GM21390 (cell line): ENCODE measurements around the gene KEAP1.
"Not testable (repeated sequence)": the region's sequence is repeated elsewhere in the genome, so short reads cannot be mapped to it uniquely, and the experiment has no call there.

Source experiments
- ATAC-seq: cut with Tn5 transposase; IDR thresholded peaks from one replicate; pipeline ENCODE4 v1.9.1; 2021; ENCODE audit not compliant: unreplicated experiment

The KEAP1 gene

DNA sequence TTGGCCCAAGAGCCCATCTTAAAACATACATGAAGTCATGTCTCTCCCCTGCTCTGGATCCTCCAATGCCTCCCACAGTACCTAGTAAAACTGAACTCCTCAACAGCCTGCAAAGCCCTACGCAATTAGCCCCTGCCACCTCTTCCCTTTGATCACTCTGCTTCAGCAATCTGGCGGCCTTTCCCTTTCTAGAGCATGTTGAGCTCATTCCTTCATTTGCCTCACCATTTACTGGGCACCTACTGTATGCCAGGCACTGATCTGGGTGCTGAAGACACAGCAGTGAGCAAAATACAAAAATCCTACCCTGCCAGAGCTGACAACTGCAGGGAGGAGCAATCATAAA, 2.9 kb downstream of the KEAP1 start:
- ATAC-seq: no peak

GRCh38 chr19:10499550-10500246, 3.5 kb downstream of the KEAP1 start:
- ATAC-seq: no peak

- no peak for ATAC-seq
These were observed 5.8 kb downstream of the KEAP1 start for GRCh38 chr19:10497371-10497770.

DNA sequence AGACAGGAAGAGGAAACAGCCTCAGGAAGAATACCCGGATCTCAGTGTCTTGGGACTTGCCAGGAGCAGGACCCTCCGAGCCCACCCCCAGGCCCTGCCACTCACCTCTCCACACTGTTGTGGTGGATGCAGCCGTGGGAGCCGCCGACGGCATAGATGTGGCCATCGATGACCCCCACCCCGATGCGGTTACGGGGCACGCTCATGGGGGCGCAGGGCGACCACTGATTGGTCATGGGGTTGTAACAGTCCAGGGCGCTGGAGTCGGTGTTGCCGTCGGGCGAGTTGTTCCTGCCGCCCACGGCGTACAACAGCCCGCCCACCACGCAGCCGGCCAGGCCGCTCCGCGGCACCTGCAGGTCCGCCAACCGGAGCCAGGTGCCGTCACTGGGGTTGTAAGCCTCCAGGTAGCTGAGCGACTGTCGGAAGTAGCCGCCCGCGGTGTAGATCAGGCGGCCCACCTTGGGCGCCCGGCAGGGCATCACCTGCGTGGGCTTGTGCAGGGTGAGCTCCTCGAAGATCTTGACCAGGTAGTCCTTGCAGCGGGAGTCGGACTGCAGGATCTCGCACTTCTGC, 11.6 kb downstream of the KEAP1 start:
- ATAC-seq: no peak

- ATAC-seq: no peak
These were observed 16.6 kb downstream of the KEAP1 start for GRCh38 chr19:10486551-10486950.

GRCh38 chr19:10478903-10479384, 24.2 kb downstream of the KEAP1 start:
- ATAC-seq: no peak

DNA sequence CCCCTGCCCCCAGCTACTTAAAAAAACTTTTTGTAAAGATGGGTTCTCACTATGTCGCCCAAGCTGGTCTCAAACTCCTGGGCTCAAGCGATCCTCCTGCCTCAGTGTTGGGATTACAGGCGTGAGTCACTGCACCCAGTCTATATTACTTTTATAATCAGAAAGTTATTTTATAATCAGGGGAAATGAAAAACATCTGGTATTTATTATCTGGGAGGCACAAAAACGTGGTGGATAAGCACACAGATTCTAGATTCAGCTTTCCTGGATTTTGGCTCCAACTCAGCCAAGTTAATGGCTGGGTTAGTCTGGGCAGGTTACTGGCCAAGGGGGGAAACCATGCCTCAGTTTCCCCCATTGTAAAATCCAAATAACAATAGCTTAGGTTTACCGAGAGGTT, 24.7 kb downstream of the KEAP1 start:
- ATAC-seq: no peak

DNA sequence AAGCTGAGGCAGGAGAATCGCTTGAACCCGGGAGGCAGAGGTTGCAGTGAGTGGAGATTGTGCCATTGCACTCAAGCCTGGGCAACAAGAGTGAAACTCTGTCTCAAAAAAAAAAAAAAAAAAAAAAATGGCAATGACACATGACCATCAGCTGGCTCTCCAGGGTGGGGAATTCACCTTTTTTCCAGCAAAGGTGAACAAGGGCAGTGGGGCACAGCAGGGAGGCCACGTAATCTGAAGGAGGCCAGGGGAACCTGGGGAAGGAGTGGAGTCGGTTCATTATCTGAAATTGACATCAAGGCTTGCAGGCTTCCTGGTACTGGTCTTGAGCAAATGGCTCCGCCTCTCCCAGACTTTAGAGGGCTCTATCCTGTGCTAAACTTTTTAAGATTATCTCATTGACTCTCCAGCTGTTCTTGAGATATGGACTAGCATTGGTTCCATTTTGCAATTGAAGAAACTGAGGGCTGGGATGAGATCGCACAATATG, 28.1 kb downstream of the KEAP1 start:
- no peak for ATAC-seq

- no peak for ATAC-seq
These were observed 30.0 kb downstream of the KEAP1 start for GRCh38 chr19:10473192-10473591.

- ATAC-seq: no peak
These were observed 31.2 kb downstream of the KEAP1 start for GRCh38 chr19:10471909-10472308.

DNA sequence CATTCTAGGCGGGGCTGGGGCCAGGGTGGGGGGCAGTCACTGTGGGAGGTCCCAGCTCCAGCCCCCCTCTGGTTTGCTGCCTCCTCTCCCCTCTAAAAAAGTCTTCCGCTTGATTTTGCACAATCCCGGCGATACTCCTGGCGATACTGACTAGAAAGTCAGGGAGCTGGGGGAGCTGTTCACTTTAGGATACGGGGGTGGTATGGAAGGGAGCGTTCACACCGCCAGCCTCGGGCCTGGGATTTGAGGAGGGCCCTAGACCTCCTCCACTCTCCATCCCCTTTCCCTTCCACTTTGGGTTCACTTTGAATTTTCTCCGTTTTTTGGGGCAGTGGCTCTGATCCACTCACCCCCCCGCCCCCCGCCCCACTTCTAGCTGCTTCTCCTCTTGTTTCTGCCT, 35.0 kb downstream of the KEAP1 start:
- no peak for ATAC-seq

DNA sequence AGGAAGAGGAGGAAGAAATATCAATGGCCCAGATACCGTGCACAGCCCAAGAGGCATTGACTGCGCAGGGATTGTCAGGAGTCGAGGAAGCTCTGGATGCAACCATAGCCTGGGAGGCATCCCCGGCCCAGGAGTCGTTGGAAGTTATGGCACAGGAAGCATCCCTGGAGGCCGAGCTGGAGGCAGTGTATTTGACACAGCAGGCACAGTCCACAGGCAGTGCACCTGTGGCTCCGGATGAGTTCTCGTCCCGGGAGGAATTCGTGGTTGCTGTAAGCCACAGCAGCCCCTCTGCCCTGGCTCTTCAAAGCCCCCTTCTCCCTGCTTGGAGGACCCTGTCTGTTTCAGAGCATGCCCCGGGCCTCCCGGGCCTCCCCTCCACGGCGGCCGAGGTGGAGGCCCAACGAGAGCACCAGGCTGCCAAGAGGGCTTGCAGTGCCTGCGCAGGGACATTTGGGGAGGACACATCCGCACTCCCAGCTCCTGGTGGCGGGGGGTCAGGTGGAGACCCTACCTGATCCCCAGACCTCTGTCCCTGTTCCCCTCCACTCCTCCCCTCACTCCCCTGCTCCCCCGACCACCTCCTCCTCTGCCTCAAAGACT, 36.0 kb downstream of the KEAP1 start:
- ATAC-seq: no peak

- no peak for ATAC-seq
These were observed 38.7 kb downstream of the KEAP1 start for GRCh38 chr19:10464456-10464855.

DNA sequence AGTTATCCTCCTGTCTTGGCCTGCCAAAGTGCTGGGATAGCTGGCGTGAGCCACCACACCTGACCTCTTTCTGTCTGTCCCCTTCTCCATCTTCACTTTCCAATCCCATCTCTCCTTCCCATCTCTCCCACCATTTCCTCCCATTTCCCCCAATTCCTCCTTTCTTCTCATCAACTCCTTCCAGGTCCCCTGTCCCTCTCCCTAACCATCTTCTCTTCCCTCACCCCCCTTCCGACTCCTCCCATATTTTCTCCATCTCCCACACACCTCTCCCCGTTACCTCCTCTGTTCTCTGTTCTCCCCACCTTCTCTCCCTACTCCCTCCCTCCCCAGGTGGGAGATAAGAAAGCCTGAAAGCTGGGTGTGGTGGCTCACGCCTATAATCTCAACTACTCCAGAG, 40.6 kb downstream of the KEAP1 start:
- ATAC-seq: no peak

DNA sequence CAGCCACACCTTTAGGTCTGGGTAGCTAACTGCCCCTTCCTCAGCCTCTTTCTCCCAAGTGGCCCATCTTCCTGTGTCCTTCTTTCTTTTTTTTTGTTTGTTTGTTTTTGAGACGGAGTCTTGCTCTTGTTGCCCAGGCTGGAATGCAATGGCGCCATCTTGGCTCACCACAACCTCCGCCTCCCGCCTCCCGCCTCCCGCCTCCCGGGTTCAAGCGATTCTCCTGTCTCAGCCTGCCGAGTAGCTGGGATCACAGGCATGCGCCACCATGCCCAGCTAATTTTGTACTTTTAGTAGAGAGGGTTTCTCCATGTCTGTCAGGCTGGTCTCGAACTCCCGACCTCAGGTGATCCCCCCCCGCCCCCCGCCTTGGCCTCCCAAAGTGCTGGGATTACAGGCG, 41.1 kb downstream of the KEAP1 start:
- not testable (repeated sequence) for ATAC-seq

GRCh38 chr19:10461047-10461949, 41.9 kb downstream of the KEAP1 start:
- ATAC-seq: peak; percentile 77

GRCh38 chr19:10460714-10461046, 42.5 kb downstream of the KEAP1 start:
- ATAC-seq: no peak

GRCh38 chr19:10458733-10459132, 44.4 kb downstream of the KEAP1 start:
- not testable (repeated sequence) for ATAC-seq

DNA sequence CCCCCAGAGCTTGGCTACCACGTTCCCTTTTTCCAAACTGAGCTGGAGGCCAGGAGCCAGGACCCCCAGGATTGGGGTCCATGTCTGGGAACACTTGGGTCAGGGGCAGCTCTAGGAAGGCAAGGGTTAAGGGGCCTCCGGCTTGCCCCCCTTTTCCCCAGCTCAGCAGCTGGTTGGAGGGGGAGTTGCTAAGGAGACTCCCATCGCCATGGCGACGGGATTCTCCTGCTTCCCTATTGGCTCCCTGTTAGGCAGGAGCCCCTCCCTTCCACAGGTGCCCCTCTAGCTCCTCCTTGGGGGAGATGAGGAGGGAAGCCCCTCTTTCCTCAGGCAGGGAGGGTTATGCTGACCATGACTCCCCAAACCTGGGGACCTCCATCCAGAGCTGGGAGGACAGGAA, 48.9 kb downstream of the KEAP1 start:
- ATAC-seq: no peak

GRCh38 chr19:10453852-10454251, 49.3 kb downstream of the KEAP1 start:
- no peak for ATAC-seq
